Activated CD8-positive, alpha-beta memory T cell treated with anti-CD3 and anti-CD28 coated beads, Interleukin-2, amount 50 U/mL, for 1 hour (primary cell): ENCODE measurements around the gene TAP2.
"Not testable (repeated sequence)": the region's sequence is repeated elsewhere in the genome, so short reads cannot be mapped to it uniquely, and the experiment has no call there.

Experiments used
- DNase-seq: peaks from one replicate; pipeline ENCODE4 v3.0.0-alpha.2; 2020; ENCODE audit errors: extremely low read depth

Gene TAP2

DNA sequence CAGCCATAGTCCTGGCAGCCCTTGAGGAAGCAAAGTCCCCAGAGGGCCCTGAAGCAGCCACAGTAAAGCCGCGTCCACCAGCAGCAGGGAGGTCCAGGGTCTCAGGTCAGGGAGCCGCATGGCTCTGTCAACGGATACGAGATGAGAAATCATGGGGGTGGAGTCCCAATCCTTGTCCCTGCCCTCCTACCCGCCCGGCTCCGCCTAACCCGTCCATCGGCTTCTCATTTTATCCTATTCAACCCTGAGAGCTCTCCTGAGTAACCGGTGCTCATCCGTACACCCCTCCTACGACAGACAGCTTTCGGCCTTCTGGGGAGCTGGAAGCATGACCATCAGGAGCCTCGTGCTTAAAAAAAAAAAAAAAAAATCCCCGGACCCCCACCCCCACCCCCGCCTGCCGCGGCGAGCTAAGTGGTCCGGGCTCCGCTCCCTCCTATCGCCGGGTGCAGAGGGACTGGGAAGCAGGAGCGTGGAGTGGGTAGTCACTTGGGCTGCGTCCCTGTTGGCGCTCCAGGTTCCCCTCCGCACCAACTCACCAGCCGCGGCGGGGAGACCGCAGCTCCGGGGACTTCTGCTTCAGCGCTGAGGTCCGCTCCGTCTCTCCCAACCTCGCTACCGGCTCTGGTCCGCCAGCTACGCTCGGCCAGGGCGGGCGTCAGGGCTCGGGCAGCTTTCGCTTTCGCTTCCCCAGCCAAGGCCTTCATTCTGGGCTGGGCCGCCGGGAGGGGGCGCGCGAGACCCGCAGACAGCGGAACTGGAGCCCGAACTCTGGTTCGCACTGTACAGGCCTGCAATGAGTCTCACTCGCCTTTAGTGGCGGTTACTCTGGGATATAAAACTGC is at the start of gene TAP2:
TAP2 (minus strand) TSS at position 626 of the 845 bp plus-strand sequence; CDS start at position 120, 506 bp downstream.
- DNase-seq = peak; percentile 89

- DNase-seq = no peak
Measured at GRCh38 chr6:32887616-32888015, 49.1 kb upstream of the TAP2 start.

DNA sequence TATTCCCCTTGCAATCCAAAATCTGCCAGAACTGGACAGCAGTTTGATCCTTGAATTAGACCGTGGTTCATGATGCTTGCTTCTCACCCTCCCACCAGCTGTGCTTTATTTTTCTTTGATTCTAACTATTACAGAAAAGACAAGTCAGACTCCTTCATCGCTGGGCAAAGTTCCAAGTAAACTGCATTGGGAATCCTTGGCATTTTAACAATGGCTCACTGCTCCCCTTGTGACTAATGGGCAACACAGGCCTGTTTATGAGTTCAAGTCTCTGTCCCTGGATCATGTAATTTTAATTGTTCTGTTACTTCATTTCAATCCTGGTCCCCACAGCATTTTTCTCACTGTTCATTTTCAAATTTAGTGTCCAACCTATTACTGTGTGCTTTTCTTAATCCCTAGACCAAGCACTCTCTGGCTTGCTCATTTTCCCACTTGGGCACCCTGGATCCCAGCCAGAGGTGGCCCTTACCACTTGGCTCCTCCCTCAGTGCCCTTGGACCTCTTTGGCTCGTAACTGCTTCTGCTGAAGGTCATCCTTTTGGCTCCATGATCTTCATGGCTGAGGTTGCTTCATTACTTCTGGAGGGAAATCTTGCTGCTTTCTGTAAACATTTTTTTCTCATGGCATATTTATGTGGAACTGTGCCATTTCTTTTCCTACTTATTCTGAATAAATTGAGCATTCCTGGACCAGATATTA is 48.3 kb upstream of the TAP2 start:
- DNase-seq = no peak

DNA sequence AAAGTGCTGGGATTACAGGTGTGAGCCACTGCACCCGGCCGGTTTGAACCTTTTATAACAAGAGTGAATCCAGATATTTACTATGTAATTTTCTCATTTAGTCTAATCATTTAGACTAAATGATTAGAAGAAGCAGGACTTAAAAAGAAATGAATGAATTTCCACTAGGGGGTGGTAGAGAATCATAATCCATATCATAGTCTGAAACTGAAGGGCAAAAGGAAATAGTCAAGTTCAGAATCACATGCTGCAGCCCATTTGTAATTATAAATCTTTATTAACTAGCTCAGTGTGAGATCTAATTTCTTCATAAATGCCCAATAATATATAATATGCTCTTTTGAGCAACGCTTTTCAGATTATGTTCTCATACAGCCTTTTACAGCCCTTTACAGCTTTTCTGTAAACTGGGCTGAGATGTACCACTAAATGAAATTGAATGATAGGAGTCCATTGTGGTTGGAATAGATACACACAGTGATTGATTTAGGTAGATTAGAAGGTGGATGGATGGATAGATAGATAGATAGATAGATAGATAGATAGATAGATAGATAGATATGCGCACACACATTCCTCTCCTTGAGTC is 47.3 kb upstream of the TAP2 start:
- no peak for DNase-seq

DNA sequence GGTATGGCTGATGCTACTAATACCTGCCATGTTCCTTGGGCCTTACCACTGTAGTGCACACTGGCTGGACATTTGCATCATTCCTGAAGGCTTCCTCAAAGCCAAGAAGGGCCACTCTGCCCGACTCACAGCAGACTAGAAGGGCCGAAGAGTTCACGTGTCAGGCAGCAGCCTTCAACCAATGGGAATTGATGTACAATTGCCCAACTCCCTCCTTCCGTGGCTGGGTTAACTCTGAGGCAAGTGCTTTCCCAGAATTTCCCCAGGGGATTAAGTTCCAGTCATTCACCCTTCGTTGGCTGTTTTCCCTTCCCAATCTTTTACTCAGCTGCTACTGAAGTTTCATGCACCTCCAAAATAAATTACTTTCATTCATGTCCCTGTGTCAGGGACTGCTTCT is 45.2 kb upstream of the TAP2 start:
- no peak for DNase-seq

DNA sequence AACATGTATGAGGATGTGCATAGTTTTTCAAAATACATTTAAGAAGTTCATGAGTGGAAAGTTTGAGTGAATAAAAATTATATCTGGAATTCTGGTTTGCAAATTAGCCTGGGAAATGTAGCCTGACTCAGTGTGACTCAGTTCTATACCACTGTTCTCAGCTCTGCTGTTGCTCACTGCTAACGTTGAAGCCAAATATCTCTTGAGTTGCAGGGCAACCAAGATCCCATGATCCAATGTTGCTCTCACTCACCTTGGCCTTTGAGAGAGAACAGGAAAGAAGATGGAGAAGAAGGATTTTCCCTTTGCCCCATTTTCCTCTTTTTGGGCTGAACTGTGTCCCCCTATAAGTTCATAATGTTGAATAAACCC is 44.3 kb upstream of the TAP2 start:
- DNase-seq = no peak

GRCh38 chr6:32880962-32881361 is 42.4 kb upstream of the TAP2 start:
- not testable (repeated sequence) for DNase-seq

DNA sequence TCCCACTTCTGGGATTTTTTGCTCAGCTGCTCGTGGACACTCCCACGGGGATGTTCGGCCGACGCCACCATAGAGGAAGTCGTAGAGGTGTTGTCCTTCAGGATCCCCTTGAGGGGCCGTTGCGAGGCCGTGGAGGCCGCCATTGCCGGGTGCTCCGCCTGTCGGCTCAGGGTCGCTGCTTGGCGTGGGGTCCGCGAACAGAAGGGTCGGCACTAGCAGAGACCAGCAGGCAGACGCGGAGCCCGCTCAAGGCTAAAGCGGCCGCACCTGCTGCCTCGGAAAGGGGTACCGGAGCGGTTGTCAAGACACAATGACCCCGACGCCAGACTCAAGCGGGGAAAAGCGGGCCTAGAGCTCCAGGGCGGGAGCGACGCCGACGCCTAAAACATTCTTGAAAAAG is 41.2 kb upstream of the TAP2 start:
- no peak for DNase-seq

- no peak for DNase-seq
Measured at GRCh38 chr6:32876603-32877002, 38.1 kb upstream of the TAP2 start.

DNA sequence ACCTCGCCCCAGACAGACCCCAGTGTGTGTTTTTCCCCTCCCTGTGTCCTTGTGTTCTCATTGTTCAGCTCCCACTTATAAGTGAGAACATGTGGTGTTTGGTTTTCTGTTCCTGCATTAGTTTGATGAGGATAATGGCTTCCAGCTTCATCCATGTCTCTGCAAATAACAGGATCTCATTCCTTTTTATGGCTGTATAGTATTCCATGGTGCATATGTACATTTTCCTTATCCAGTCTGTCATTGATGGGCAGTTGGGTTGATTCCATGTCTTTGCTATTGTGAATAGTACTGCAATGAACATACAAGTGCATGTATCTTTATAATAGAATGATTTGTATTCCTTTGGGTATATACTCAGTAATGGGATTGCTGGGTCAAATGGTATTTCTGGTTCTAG is 35.4 kb upstream of the TAP2 start:
- not testable (repeated sequence) for DNase-seq

GRCh38 chr6:32868257-32868788 is 29.8 kb upstream of the TAP2 start:
- peak; percentile 70 for DNase-seq

GRCh38 chr6:32867554-32868256 is 29.2 kb upstream of the TAP2 start:
- no peak for DNase-seq

- no peak for DNase-seq
Measured at GRCh38 chr6:32867022-32867477, 28.5 kb upstream of the TAP2 start.

DNA sequence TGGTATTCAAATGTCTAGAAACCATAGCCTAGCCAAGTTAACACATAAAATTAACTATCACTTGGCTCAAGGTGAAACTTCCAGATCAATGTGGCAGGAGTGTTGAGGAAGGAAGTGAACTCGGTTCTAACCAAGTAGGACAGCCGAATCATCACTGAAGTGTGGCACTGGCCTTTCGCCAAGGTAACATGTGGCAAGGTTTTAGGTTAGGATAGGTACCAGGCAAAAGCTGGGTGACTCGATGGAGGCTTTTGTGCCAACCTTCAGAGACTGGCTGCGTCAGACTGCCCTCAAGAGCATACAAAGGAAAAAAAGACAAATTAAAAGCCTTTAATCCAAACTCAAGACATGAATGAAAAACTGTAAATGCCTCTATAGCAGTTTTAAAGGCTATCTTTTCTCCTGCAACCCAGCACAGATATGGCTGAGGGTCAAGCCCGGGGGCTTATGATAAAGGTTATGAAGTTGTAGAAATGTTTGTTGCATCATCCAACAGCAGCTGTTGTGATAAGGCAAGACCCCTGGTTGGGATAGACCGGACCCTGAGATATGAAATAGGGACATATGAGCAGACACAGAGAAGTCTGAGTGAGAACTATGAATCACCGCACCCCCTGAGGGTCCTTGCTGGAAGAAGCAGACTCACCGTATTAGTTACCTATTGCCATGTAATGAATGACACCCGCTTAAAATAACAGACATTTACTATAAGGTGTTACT is 27.3 kb upstream of the TAP2 start:
- DNase-seq = no peak

- DNase-seq = no peak
Measured at GRCh38 chr6:32862725-32863124, 24.2 kb upstream of the TAP2 start.

DNA sequence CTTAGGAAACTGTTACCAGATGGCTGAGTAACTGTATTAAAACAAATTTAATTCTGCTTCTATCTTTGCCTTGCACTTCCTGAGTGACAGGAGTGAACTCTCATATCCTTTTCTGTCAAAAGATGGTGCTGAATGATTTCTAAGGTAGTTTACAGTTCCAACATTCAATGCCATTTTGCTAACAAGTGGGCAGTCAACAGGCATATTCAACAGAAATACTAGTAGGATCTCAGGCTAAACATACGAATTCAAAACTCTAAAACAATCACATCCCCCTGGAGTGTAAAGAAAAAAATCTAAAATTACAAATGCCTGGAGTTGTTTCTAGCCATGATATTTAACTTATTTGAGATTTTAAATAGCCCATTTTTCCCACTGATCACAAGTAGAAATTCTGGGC is 22.1 kb upstream of the TAP2 start:
- no peak for DNase-seq

- no peak for DNase-seq
Measured at GRCh38 chr6:32858194-32858593, 19.7 kb upstream of the TAP2 start.

GRCh38 chr6:32857156-32857891 is 18.8 kb upstream of the TAP2 start:
- DNase-seq = no peak

- no peak for DNase-seq
Measured at GRCh38 chr6:32855467-32856174, 17.1 kb upstream of the TAP2 start.
